Activated T-helper 17 cell treated with anti-CD3 and anti-CD28 coated beads, Interleukin-2, amount 50 U/mL, for 72 hours (primary cell): ENCODE results near the gene PPFIBP2. TPM values are rescaled to one million over a fixed set of nuclear protein-coding genes. Genes with fewer than 3 reads are reported as not detected.
A peak's percentile ranks its signal among the peaks of the same experiment; 100 is the strongest.

Experiments used
- ATAC-seq: fragments of 150-1000 bp; cut with Tn5 transposase; replicated peaks from 2 replicates; pipeline ENCODE4 v1.10.0; 2021; ENCODE audit warnings: mild to moderate bottlenecking, moderate library complexity
- H3K27ac Mint-ChIP-seq: one replicate; pipeline ENCODE4 v1.8.0; 2022; ENCODE audit warnings: mixed read lengths
- H3K27me3 Mint-ChIP-seq: one replicate; pipeline ENCODE4 v1.8.0; 2022; ENCODE audit warnings: mixed read lengths
- H3K36me3 Mint-ChIP-seq: one replicate; pipeline ENCODE4 v1.8.0; 2022; ENCODE audit warnings: low read depth, mild to moderate bottlenecking, mixed read lengths
- H3K4me1 Mint-ChIP-seq: one replicate; pipeline ENCODE4 v1.8.0; 2022; ENCODE audit warnings: mixed read lengths
- H3K4me3 Mint-ChIP-seq: one replicate; pipeline ENCODE4 v1.8.0; 2022; ENCODE audit warnings: mild to moderate bottlenecking, mixed read lengths
- H3K9me3 Mint-ChIP-seq: one replicate; pipeline ENCODE4 v1.8.0; 2022; ENCODE audit warnings: mixed read lengths
- total RNA-seq, 2 donors: library from RNA; stranded (reverse); gene quantifications; one replicate each; pipeline ENCODE4 v1.2.3, GENCODE V29; 2022

PPFIBP2 gene
- total RNA-seq, 2 donors from 2014 or later = 4.2 to 11.1 TPM

GRCh38 chr11:7544021-7544420 is 30.2 kb downstream of the PPFIBP2 start:
- H3K9me3 Mint-ChIP-seq = no peaks in the 10 kb centered on the region
- no peaks in the 10 kb centered on the region for H3K27me3 Mint-ChIP-seq
- H3K27ac Mint-ChIP-seq = no peak overlapping the region

GRCh38 chr11:7545611-7546010 is 31.8 kb downstream of the PPFIBP2 start:
- Mint-ChIP-seq H3K27ac (no peak overlapping the region), H3K36me3 (peaks cover 16% of the 10 kb centered on the region), H3K27me3 (no peaks in the 10 kb centered on the region), H3K4me3 (no peak overlapping the region), H3K4me1 (peaks cover 7% of the 10 kb centered on the region), H3K9me3 (no peaks in the 10 kb centered on the region)
- ATAC-seq = no peak

More at GRCh38 chr11:7544021-7544420, 30.2 kb downstream of the PPFIBP2 start:
- Mint-ChIP-seq H3K36me3 (peaks cover under 1% of the 10 kb centered on the region), H3K4me1 (peaks cover 10% of the 10 kb centered on the region), H3K4me3 (no peak overlapping the region)
- ATAC-seq = no peak

- no peak overlapping the region for H3K4me3 Mint-ChIP-seq
- ATAC-seq = no peak
- peaks cover 18% of the 10 kb centered on the region for H3K36me3 Mint-ChIP-seq
- no peaks in the 10 kb centered on the region for H3K27me3 Mint-ChIP-seq
- H3K4me1 Mint-ChIP-seq = peaks cover 7% of the 10 kb centered on the region
- no peak overlapping the region for H3K27ac Mint-ChIP-seq
- no peaks in the 10 kb centered on the region for H3K9me3 Mint-ChIP-seq
These were observed 32.6 kb downstream of the PPFIBP2 start for GRCh38 chr11:7546324-7546791.

- ATAC-seq = no peak
- Mint-ChIP-seq H3K27me3 (no peaks in the 10 kb centered on the region), H3K9me3 (no peaks in the 10 kb centered on the region), H3K4me1 (peaks cover 7% of the 10 kb centered on the region), H3K4me3 (no peak overlapping the region), H3K36me3 (peaks cover 31% of the 10 kb centered on the region), H3K27ac (no peak overlapping the region)
These were observed 33.9 kb downstream of the PPFIBP2 start for GRCh38 chr11:7547687-7548086.

GRCh38 chr11:7548659-7549274 is 35.0 kb downstream of the PPFIBP2 start:
- ATAC-seq = peak; percentile 79
- H3K4me3 Mint-ChIP-seq = no peak overlapping the region
- peaks cover 31% of the 10 kb centered on the region for H3K36me3 Mint-ChIP-seq
- H3K27ac Mint-ChIP-seq = no peak overlapping the region
- no peaks in the 10 kb centered on the region for H3K27me3 Mint-ChIP-seq
- no peaks in the 10 kb centered on the region for H3K9me3 Mint-ChIP-seq
- peaks cover 7% of the 10 kb centered on the region for H3K4me1 Mint-ChIP-seq

GRCh38 chr11:7549681-7550080 is 35.9 kb downstream of the PPFIBP2 start:
- Mint-ChIP-seq H3K4me1 (peaks cover 7% of the 10 kb centered on the region), H3K36me3 (peaks cover 36% of the 10 kb centered on the region)
- ATAC-seq = no peak

GRCh38 chr11:7551571-7551970 is 37.8 kb downstream of the PPFIBP2 start:
- peaks cover 8% of the 10 kb centered on the region for H3K4me1 Mint-ChIP-seq
- peaks cover 36% of the 10 kb centered on the region for H3K36me3 Mint-ChIP-seq
- H3K9me3 Mint-ChIP-seq = no peaks in the 10 kb centered on the region
- ATAC-seq = no peak
- H3K27me3 Mint-ChIP-seq = no peaks in the 10 kb centered on the region
- H3K27ac Mint-ChIP-seq = no peak overlapping the region
- no peak overlapping the region for H3K4me3 Mint-ChIP-seq

More at GRCh38 chr11:7549681-7550080, 35.9 kb downstream of the PPFIBP2 start:
- no peaks in the 10 kb centered on the region for H3K27me3 Mint-ChIP-seq
- H3K9me3 Mint-ChIP-seq = no peaks in the 10 kb centered on the region
- no peak overlapping the region for H3K4me3 Mint-ChIP-seq
- peak overlapping the region; percentile 52 for H3K27ac Mint-ChIP-seq

- no peak overlapping the region for H3K27ac Mint-ChIP-seq
- H3K4me1 Mint-ChIP-seq = peaks cover 5% of the 10 kb centered on the region
- ATAC-seq = no peak
- peaks cover 36% of the 10 kb centered on the region for H3K36me3 Mint-ChIP-seq
- no peaks in the 10 kb centered on the region for H3K27me3 Mint-ChIP-seq
- no peaks in the 10 kb centered on the region for H3K9me3 Mint-ChIP-seq
- H3K4me3 Mint-ChIP-seq = no peak overlapping the region
These were observed 38.9 kb downstream of the PPFIBP2 start for GRCh38 chr11:7552666-7553065.

GRCh38 chr11:7555052-7555699 is 41.4 kb downstream of the PPFIBP2 start:
- Mint-ChIP-seq H3K4me3 (no peak overlapping the region), H3K4me1 (peaks cover 5% of the 10 kb centered on the region), H3K27me3 (no peaks in the 10 kb centered on the region), H3K36me3 (peaks cover 30% of the 10 kb centered on the region), H3K27ac (no peak overlapping the region), H3K9me3 (no peaks in the 10 kb centered on the region)
- ATAC-seq = no peak

GRCh38 chr11:7558046-7558445 is 44.2 kb downstream of the PPFIBP2 start:
- Mint-ChIP-seq H3K9me3 (no peaks in the 10 kb centered on the region), H3K27me3 (no peaks in the 10 kb centered on the region), H3K4me1 (peaks cover 5% of the 10 kb centered on the region), H3K36me3 (peaks cover 11% of the 10 kb centered on the region), H3K4me3 (no peak overlapping the region), H3K27ac (no peak overlapping the region)
- ATAC-seq = no peak

GRCh38 chr11:7559398-7560283 is 45.8 kb downstream of the PPFIBP2 start:
- H3K9me3 Mint-ChIP-seq = no peaks in the 10 kb centered on the region
- no peak overlapping the region for H3K4me3 Mint-ChIP-seq
- H3K36me3 Mint-ChIP-seq = peaks cover 6% of the 10 kb centered on the region
- no peaks in the 10 kb centered on the region for H3K27me3 Mint-ChIP-seq
- H3K4me1 Mint-ChIP-seq = peaks cover 5% of the 10 kb centered on the region
- H3K27ac Mint-ChIP-seq = no peak overlapping the region
- no peak for ATAC-seq

- ATAC-seq = no peak
- Mint-ChIP-seq H3K9me3 (no peaks in the 10 kb centered on the region), H3K36me3 (peaks cover 17% of the 10 kb centered on the region), H3K4me1 (peaks cover 4% of the 10 kb centered on the region), H3K4me3 (no peak overlapping the region), H3K27me3 (no peaks in the 10 kb centered on the region), H3K27ac (no peak overlapping the region)
These were observed 47.8 kb downstream of the PPFIBP2 start for GRCh38 chr11:7561562-7561961.

GRCh38 chr11:7563281-7563680 is 49.5 kb downstream of the PPFIBP2 start:
- Mint-ChIP-seq H3K27me3 (no peaks in the 10 kb centered on the region), H3K9me3 (no peaks in the 10 kb centered on the region), H3K27ac (no peak overlapping the region), H3K4me1 (no peaks in the 10 kb centered on the region), H3K36me3 (peaks cover 29% of the 10 kb centered on the region), H3K4me3 (no peak overlapping the region)
- ATAC-seq = no peak

- no peaks in the 10 kb centered on the region for H3K9me3 Mint-ChIP-seq
- no peaks in the 10 kb centered on the region for H3K4me1 Mint-ChIP-seq
- no peak overlapping the region for H3K27ac Mint-ChIP-seq
- no peak for ATAC-seq
- peaks cover 33% of the 10 kb centered on the region for H3K36me3 Mint-ChIP-seq
- no peak overlapping the region for H3K4me3 Mint-ChIP-seq
- H3K27me3 Mint-ChIP-seq = no peaks in the 10 kb centered on the region
These were observed 51.0 kb downstream of the PPFIBP2 start for GRCh38 chr11:7564803-7565202.
